ENCODE data around the gene TRMT1.
A peak's percentile ranks its signal among the peaks of the same experiment; 100 is the strongest.

TRMT1 gene

DNA sequence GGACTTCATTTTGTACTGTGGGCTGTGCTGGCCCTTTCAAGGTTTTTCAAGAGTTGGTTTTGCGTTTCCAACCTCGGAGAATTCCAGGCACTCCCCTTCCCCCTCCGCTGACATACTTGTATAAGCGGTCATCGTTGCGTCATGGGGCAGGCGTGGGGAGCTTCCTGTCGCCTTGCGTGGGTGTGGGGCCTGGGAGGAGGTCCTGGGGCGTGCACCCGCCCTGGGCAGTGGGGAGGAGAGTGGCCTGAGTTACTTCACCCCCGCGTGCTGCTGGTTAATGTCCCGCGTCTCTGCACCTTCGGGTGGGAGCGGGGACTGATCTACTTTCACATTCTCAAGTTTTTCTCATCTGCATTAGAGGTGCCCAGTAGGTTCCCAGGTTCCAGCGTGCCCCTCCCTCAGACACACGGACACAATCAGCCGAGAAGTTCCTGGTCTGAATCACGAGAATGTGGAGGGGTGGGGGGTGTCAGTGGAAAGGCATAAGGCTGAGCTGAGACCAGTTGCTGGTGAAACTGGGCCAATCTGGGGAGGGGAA is 37.8 kb upstream of the TRMT1 start:
- TF ChIP-seq, protein P1, sequence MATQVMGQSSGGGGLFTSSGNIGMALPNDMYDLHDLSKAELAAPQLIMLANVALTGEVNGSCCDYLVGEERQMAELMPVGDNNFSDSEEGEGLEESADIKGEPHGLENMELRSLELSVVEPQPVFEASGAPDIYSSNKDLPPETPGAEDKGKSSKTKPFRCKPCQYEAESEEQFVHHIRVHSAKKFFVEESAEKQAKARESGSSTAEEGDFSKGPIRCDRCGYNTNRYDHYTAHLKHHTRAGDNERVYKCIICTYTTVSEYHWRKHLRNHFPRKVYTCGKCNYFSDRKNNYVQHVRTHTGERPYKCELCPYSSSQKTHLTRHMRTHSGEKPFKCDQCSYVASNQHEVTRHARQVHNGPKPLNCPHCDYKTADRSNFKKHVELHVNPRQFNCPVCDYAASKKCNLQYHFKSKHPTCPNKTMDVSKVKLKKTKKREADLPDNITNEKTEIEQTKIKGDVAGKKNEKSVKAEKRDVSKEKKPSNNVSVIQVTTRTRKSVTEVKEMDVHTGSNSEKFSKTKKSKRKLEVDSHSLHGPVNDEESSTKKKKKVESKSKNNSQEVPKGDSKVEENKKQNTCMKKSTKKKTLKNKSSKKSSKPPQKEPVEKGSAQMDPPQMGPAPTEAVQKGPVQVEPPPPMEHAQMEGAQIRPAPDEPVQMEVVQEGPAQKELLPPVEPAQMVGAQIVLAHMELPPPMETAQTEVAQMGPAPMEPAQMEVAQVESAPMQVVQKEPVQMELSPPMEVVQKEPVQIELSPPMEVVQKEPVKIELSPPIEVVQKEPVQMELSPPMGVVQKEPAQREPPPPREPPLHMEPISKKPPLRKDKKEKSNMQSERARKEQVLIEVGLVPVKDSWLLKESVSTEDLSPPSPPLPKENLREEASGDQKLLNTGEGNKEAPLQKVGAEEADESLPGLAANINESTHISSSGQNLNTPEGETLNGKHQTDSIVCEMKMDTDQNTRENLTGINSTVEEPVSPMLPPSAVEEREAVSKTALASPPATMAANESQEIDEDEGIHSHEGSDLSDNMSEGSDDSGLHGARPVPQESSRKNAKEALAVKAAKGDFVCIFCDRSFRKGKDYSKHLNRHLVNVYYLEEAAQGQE (IDR thresholded peaks at IDR 0.05; ENCODE audit: low read depth): no peak
- 0 out of 2 replicates have a peak, but pooled peaks have one; percentile 5 for TF ChIP-seq TAF1 (IDR thresholded peaks at IDR 0.05; ENCODE audit: low read depth)
- peak; percentile 98 for TF ChIP-seq EGR1 (IDR thresholded peaks at IDR 0.05)
- TF ChIP-seq ZBTB7A (IDR thresholded peaks at IDR 0.05; ENCODE audit: low read depth): peak; percentile 42; the same call in 1 of the 2 replicates
- peak; percentile 1; the same call in 1 of the 2 replicates for TF ChIP-seq RAD21 (IDR thresholded peaks at IDR 0.05; ENCODE audit: low read depth)
- peak; percentile 63; the same call in 1 of the 2 replicates for TF ChIP-seq TCF12 (IDR thresholded peaks at IDR 0.05; ENCODE audit: low read depth)
- peak; percentile 15; the same call in 1 of the 2 replicates for TF ChIP-seq YY1 (IDR thresholded peaks at IDR 0.05; ENCODE audit: low read depth)
- TF ChIP-seq FOXM1 (IDR thresholded peaks at IDR 0.05; ENCODE audit: borderline replicate concordance, low read depth): no peak
- TF ChIP-seq NFIC (IDR thresholded peaks at IDR 0.05): no peak
- TF ChIP-seq, protein P2, sequence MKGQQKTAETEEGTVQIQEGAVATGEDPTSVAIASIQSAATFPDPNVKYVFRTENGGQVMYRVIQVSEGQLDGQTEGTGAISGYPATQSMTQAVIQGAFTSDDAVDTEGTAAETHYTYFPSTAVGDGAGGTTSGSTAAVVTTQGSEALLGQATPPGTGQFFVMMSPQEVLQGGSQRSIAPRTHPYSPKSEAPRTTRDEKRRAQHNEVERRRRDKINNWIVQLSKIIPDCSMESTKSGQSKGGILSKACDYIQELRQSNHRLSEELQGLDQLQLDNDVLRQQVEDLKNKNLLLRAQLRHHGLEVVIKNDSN (IDR thresholded peaks at IDR 0.05): peak; percentile 3; the same call in 1 of the 2 replicates
- TF ChIP-seq CREB1 (IDR thresholded peaks at IDR 0.05; ENCODE audit: low read depth): peak; percentile 75
- TF ChIP-seq, protein P3, sequence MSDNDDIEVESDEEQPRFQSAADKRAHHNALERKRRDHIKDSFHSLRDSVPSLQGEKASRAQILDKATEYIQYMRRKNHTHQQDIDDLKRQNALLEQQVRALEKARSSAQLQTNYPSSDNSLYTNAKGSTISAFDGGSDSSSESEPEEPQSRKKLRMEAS (IDR thresholded peaks at IDR 0.05): peak; percentile 54; the same call in 1 of the 2 replicates
- TF ChIP-seq TEAD4 (IDR thresholded peaks at IDR 0.05): peak; percentile 88
- peak; percentile 80 for TF ChIP-seq CEBPB (IDR thresholded peaks at IDR 0.05)
- peak; percentile 74; the same call in 1 of the 2 replicates for TF ChIP-seq EP300 (IDR thresholded peaks at IDR 0.05; ENCODE audit: borderline replicate concordance)

DNA sequence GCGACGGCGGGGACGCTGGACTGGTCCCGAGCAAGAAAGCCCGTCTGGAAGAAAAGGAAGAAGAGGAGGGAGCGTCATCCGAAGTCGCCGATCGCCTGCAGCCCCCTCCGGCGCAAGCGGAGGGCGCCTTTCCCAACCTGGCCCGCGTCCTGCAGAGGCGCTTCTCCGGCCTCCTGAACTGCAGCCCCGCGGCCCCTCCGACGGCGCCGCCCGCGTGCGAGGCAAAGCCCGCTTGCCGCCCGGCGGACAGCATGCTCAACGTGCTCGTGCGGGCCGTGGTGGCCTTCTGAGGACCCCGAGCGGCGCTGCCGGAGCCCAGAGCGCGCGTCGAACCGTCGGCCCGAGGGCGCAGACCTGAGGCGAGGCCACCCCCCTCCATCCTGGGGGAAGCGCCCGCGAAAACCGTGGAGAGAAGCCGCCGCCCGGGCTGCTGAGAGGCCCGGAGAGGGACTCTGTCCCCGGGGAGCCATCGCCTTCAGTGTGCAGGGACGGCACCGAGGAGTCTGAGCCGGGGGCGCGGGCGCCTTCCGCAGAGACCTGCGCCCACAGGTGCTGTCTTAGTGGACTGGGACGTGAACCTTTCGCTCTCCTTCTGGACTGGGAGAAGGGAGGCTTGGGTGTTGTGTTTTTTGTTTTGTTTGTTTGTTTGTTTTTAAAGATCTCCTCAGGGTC is 37.2 kb upstream of the TRMT1 start:
- TF ChIP-seq CREB1 (IDR thresholded peaks at IDR 0.05; ENCODE audit: low read depth) (no peak), YY1 (IDR thresholded peaks at IDR 0.05; ENCODE audit: low read depth) (no peak), ZBTB7A (IDR thresholded peaks at IDR 0.05; ENCODE audit: low read depth) (no peak), EP300 (IDR thresholded peaks at IDR 0.05; ENCODE audit: borderline replicate concordance) (no peak), FOXM1 (IDR thresholded peaks at IDR 0.05; ENCODE audit: borderline replicate concordance, low read depth) (no peak), CEBPB (IDR thresholded peaks at IDR 0.05) (no peak)
- TF ChIP-seq, protein P2 (IDR thresholded peaks at IDR 0.05): no peak
- TF ChIP-seq, protein P3 (IDR thresholded peaks at IDR 0.05): 0 out of 2 replicates have a peak, but pooled peaks have one; percentile 22

DNA sequence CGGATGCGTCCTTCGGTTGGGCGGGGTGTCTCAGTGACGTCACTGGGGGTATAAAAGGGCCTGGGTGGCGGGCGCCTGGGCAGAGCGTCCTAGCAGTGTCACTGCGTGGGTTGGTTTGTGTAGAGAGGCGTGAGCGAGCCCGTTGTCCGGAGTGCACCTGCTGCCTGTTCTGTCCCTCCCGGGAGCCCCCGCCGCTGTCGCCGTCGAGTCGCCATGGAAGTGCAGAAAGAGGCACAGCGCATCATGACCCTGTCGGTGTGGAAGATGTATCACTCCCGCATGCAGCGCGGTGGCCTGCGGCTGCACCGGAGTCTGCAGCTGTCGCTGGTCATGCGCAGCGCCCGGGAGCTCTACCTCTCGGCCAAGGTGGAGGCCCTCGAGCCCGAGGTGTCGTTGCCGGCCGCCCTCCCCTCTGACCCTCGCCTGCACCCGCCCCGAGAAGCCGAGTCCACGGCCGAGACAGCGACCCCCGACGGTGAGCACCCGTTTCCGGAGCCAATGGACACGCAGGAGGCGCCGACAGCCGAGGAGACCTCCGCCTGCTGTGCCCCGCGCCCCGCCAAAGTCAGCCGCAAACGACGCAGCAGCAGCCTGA is 36.5 kb upstream of the TRMT1 start:
- TF ChIP-seq CREB1 (IDR thresholded peaks at IDR 0.05; ENCODE audit: low read depth): peak; percentile 81
- peak; percentile 3; the same call in 1 of the 2 replicates for TF ChIP-seq RAD21 (IDR thresholded peaks at IDR 0.05; ENCODE audit: low read depth)
- peak; percentile 70 for TF ChIP-seq EGR1 (IDR thresholded peaks at IDR 0.05)
- no peak for TF ChIP-seq FOXM1 (IDR thresholded peaks at IDR 0.05; ENCODE audit: borderline replicate concordance, low read depth)
- TF ChIP-seq CEBPB (IDR thresholded peaks at IDR 0.05): no peak
- TF ChIP-seq, protein P1 (IDR thresholded peaks at IDR 0.05; ENCODE audit: low read depth): no peak
- TF ChIP-seq NFIC (IDR thresholded peaks at IDR 0.05): peak; percentile 43
- TF ChIP-seq, protein P3 (IDR thresholded peaks at IDR 0.05): peak; percentile 47
- TF ChIP-seq EP300 (IDR thresholded peaks at IDR 0.05; ENCODE audit: borderline replicate concordance): peak; percentile 39; the same call in 1 of the 2 replicates
- peak; percentile 63; the same call in 1 of the 2 replicates for TF ChIP-seq TCF12 (IDR thresholded peaks at IDR 0.05; ENCODE audit: low read depth)
- TF ChIP-seq ZBTB7A (IDR thresholded peaks at IDR 0.05; ENCODE audit: low read depth): no peak
- peak; percentile 89 for TF ChIP-seq TAF1 (IDR thresholded peaks at IDR 0.05; ENCODE audit: low read depth)
- peak; percentile 40 for TF ChIP-seq TEAD4 (IDR thresholded peaks at IDR 0.05)
- TF ChIP-seq, protein P2 (IDR thresholded peaks at IDR 0.05): no peak
- TF ChIP-seq YY1 (IDR thresholded peaks at IDR 0.05; ENCODE audit: low read depth): peak; percentile 54; the same call in 1 of the 2 replicates

DNA sequence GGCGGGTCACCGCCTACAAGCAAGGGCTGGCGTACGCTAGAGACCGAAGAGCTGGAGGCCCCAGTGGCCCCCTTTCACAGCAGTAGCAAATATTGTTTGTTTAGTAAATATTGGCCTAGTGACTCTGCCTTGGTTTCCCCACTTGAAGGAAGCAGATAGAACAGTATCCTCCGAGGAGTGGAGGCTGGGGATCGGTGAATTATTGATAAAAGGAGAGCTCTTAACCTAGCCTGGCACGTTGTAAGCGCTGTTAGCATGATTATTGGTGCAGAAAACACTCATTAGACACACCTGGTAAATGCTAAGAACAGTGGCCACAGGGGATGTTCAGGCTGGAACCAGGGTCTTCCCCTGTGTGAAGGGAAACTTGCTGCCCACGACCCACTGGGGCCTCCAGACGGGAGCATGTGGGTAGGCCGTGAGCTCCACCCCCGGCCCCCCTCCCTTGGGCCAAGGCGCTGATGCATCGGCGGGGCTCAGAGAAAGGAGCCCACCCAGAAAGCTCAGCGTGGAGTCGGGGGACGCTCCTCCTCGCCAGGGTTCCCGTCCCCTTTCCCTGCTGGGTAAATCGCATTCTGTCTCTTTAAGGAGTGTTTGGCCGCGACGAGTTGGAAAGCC is 35.9 kb upstream of the TRMT1 start:
- TF ChIP-seq EGR1 (IDR thresholded peaks at IDR 0.05): no peak
- TF ChIP-seq, protein P3 (IDR thresholded peaks at IDR 0.05): peak; percentile 83
- TF ChIP-seq EP300 (IDR thresholded peaks at IDR 0.05; ENCODE audit: borderline replicate concordance): no peak
- no peak for TF ChIP-seq YY1 (IDR thresholded peaks at IDR 0.05; ENCODE audit: low read depth)

All from Ishikawa (cell line).